NCI-H748 (cell line): ENCODE results near the gene DMKN.
"Not testable (repeated sequence)": the region's sequence is repeated elsewhere in the genome, so short reads cannot be mapped to it uniquely, and the experiment has no call there.

ENCODE experiments used
- DNase-seq: peaks from one replicate; lab custom pipeline; 2025; ENCODE audit not compliant: unreplicated experiment; lab: John Stamatoyannopoulos, UW

Gene DMKN

GRCh38 chr19:35462476-35462953 is 50.9 kb downstream of the DMKN start:
- no peak for DNase-seq

GRCh38 chr19:35461788-35462187 is 51.7 kb downstream of the DMKN start:
- DNase-seq, result not testable (repeated sequence)

- DNase-seq, result no peak
Observed at GRCh38 chr19:35461060-35461459, 52.4 kb downstream of the DMKN start.

GRCh38 chr19:35460608-35461007 is 52.8 kb downstream of the DMKN start:
- DNase-seq, result no peak

- DNase-seq, result no peak
Observed at GRCh38 chr19:35459414-35460082, 53.9 kb downstream of the DMKN start.

- no peak for DNase-seq
Observed at GRCh38 chr19:35458731-35459391, 54.6 kb downstream of the DMKN start.

GRCh38 chr19:35458192-35458591 is 55.3 kb downstream of the DMKN start:
- DNase-seq, result no peak

GRCh38 chr19:35457173-35457572 is 56.3 kb downstream of the DMKN start:
- DNase-seq, result no peak

- DNase-seq, result no peak
Observed at GRCh38 chr19:35455616-35456201, 57.7 kb downstream of the DMKN start.

GRCh38 chr19:35454663-35455062 is 58.8 kb downstream of the DMKN start:
- peak; percentile 32 for DNase-seq

GRCh38 chr19:35451338-35452096 is 61.9 kb downstream of the DMKN start:
- no peak for DNase-seq

GRCh38 chr19:35449359-35450043 is 63.9 kb downstream of the DMKN start:
- DNase-seq, result peak; percentile 88

- no peak for DNase-seq
Observed at GRCh38 chr19:35447606-35448469, 65.6 kb downstream of the DMKN start, which contains the start of gene FFAR2. Gene FFAR2 (plus strand): TSS chr19:35448257. CDS start chr19:35449715, 1,458 bp downstream.
